Measurements from ENCODE around the gene IER2. TPM values are rescaled to one million over a fixed set of nuclear protein-coding genes. Genes with fewer than 3 reads are reported as not detected.

The IER2 gene
- total RNA-seq (2014; rRNA removed; shearing (Covaris generic)): 61.6 and 64.3 TPM in 2 replicates
- total RNA-seq (2022): 79.5 and 89.0 TPM in 2 replicates
- percentile 84 among the genes with signal in this experiment for Bru-seq, nascent RNA
- percentile 91 among the genes with signal in this experiment for BruChase-seq, experiment 1, labeled RNA remaining after a 6-hour chase
- BruChase-seq, experiment 2, labeled RNA remaining after a 2-hour chase: percentile 92 among the genes with signal in this experiment
- long read RNA-seq, transcript IER2-203 (1 exons, 2,934 nt): major isoform, 162 of 163 reads
- long read RNA-seq, partial matches to known transcripts: 0 of 163 reads
- long read RNA-seq, other reads (novel, unspliced or antisense): 0 of 163 reads

GRCh38 chr19:13150187-13150930 lies at the start of gene IER2, which contains the start of gene STX10:
IER2 (plus strand) TSS chr19:13150411; CDS start chr19:13153187, 2,776 bp downstream.
STX10 (minus strand) TSS chr19:13150375; CDS start chr19:13150173, 202 bp downstream.
- peaks cover 23% of the 10 kb centered on the region for H3K36me3 ChIP-seq (ENCODE audit: insufficient read depth, low read length)
- H3K27ac ChIP-seq (ENCODE audit: low read depth, low read length, poor library complexity, severe bottlenecking): peak within 1 kb of the TSS; percentile 100
- peak within 1 kb of the TSS; percentile 53 for H2AFZ ChIP-seq (ENCODE audit: low read length)
- no peaks in the 10 kb centered on the region for H3K9me2 ChIP-seq (ENCODE audit: insufficient read depth, low read length)
- H3K9me3 ChIP-seq (ENCODE audit: low read length): no peaks in the 10 kb centered on the region
- H3K79me2 ChIP-seq (ENCODE audit: insufficient read depth, low read depth, low read length): peaks cover 40% of the 10 kb centered on the region
- H3K4me2 ChIP-seq (ENCODE audit: low read length): peak within 1 kb of the TSS; percentile 92
- no TSS peak for BruUV-seq (replicated peaks)
- POLR2A ChIA-PET: interaction anchor here (0.5 to 1.1 kb wide), 5 partner anchors 14 to 674 kb away, joined by 3 to 4 read pairs (median 3); no protein-coding TSS in a partner anchor
- peak; percentile 94 for DNase-seq (ENCODE audit: low spot score)
- H4K20me1 ChIP-seq (ENCODE audit: insufficient read depth, low read length): 0 out of 2 replicates have a peak, but pooled peaks cover 5% of the 10 kb centered on the region
- CTCF ChIA-PET (ENCODE audit: unreplicated experiment): no interaction called here
- H3K4me3 ChIP-seq (ENCODE audit: low read depth, low read length, poor library complexity, severe bottlenecking): peak within 1 kb of the TSS; percentile 97
- peaks cover 9% of the 10 kb centered on the region for H3K4me1 ChIP-seq (ENCODE audit: insufficient read depth, low read length, poor library complexity, severe bottlenecking)
- TF ChIP-seq CTCF (conservative IDR thresholded peaks at IDR 0.05; ENCODE audit: low read length) (peak; percentile 77), EZH2phosphoT487 (IDR thresholded peaks at IDR 0.05; ENCODE audit: borderline replicate concordance, low read depth, low read length) (no peak)
- intact Hi-C loops (cut with micrococcal nuclease; ENCODE audit: unreplicated experiment): loop anchor here (1.0 kb wide), 1 partner anchor 32 kb away; the partner anchor contains the start of gene NACC1

- Histone ChIP-seq H2AFZ (ENCODE audit: low read length) (no peak overlapping the region), H4K20me1 (ENCODE audit: insufficient read depth, low read length) (no peaks in the 10 kb centered on the region), H3K4me3 (ENCODE audit: low read depth, low read length, poor library complexity, severe bottlenecking) (peak overlapping the region; percentile 83), H3K79me2 (ENCODE audit: insufficient read depth, low read depth, low read length) (peaks cover 17% of the 10 kb centered on the region), H3K27ac (ENCODE audit: low read depth, low read length, poor library complexity, severe bottlenecking) (peak overlapping the region; percentile 96), H3K36me3 (ENCODE audit: insufficient read depth, low read length) (peaks cover 24% of the 10 kb centered on the region), H3K9me2 (ENCODE audit: insufficient read depth, low read length) (no peaks in the 10 kb centered on the region), H3K4me1 (ENCODE audit: insufficient read depth, low read length, poor library complexity, severe bottlenecking) (peaks cover 81% of the 10 kb centered on the region), H3K4me2 (ENCODE audit: low read length) (peak overlapping the region; percentile 85), H3K9me3 (ENCODE audit: low read length) (no peaks in the 10 kb centered on the region)
- no TSS peak for BruUV-seq (replicated peaks)
- peak; percentile 37 for DNase-seq (ENCODE audit: low spot score)
- TF ChIP-seq EZH2phosphoT487 (IDR thresholded peaks at IDR 0.05; ENCODE audit: borderline replicate concordance, low read depth, low read length) (no peak), CTCF (conservative IDR thresholded peaks at IDR 0.05; ENCODE audit: low read length) (peak; percentile 86)
- ChIA-PET POLR2A (interaction anchor here (0.6 to 1.1 kb wide), 3 partner anchors 62 to 1282 kb away, joined by 3 to 5 read pairs (median 4); no protein-coding TSS in a partner anchor), CTCF (ENCODE audit: unreplicated experiment) (interaction anchor here (0.6 kb wide), 2 partner anchors 10 to 51 kb away, joined by 3 to 11 read pairs; no protein-coding TSS in a partner anchor)
- intact Hi-C loops (cut with micrococcal nuclease; ENCODE audit: unreplicated experiment): no loop called here
Observed at GRCh38 chr19:13100841-13101589, 49.2 kb upstream of the IER2 start.
